NCI-H2227 treated with DMSO at 0.1 percent for 48 hours (cell line): ENCODE measurements around the gene PNPO.

ENCODE experiments used
- DNase-seq: peaks from one replicate; lab custom pipeline; 2025; lab: John Stamatoyannopoulos, UW

PNPO gene

DNA sequence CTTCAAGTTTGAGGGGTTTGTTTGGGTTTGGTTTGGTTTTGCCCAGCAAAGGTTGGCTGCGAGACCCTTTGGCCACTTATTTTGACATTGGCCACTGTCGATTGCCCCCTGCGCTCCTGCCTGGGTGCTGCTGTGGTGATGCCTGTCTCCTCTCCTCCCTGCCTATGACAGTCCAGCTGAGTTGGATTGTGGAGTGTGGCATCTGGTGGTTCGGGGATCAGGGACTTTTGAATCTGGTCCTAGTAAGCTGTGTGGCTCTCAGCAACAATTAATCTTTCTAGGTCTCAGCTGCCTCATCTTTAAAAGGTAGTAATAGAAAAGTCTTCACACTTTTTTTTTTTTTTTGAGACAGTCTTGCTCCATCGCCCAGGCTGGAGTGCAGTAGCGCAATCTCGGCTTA is 56.7 kb downstream of the PNPO start:
- DNase-seq = no peak
